PC-9 (cell line): ENCODE measurements around the gene ZNF385B.

Source experiments
- CTCF ChIP-seq: fragments of 200-600 bp; sonication (generic); conservative IDR thresholded peaks from 2 replicates; pipeline ENCODE4 v1.6.1; 2017; ENCODE audit warnings: mixed run types, antibody characterized with exemption, mild to moderate bottlenecking, moderate library complexity
- EZH2 ChIP-seq: fragments of 200-600 bp; sonication (generic); IDR thresholded peaks from 2 replicates; pipeline ENCODE4 v1.8.0; 2017; ENCODE audit warnings: antibody characterized with exemption, low read depth

- TF ChIP-seq CTCF (no peak), EZH2 (no peak)
Observed at GRCh38 chr2:179773986-179774385, 87.4 kb downstream of the ZNF385B start.
